Measurements from ENCODE around the gene FAM162A. TPM values are rescaled to one million over a fixed set of nuclear protein-coding genes. Genes with fewer than 3 reads are reported as not detected.

FAM162A gene
- total and polyA plus RNA-seq, 9 of the 15 experiments (the other 6 are each of a cell fraction or from before 2014, with no cell fraction given): 37.5 to 211 (median 101) TPM

GRCh38 chr3:122394173-122394572, 10.2 kb downstream of the FAM162A start:
- no peak overlapping the region for H3K4me3 ChIP-seq
- POLR2A ChIA-PET: interaction anchor here (0.7 kb wide), 1 partner anchor 8 kb away, joined by 4 read pairs; no protein-coding TSS in a partner anchor
- no peak overlapping the region for H3K9ac ChIP-seq (ENCODE audit: insufficient read depth in 1 of 2, low read depth in 2 of 2, low read length in 2 of 2)
- in situ Hi-C loops (cut with MboI): loop anchor here (10.0 kb wide), 1 partner anchor 291 kb away; the partner anchor contains the start of gene PARP14
- H3K4me2 ChIP-seq (ENCODE audit: insufficient read depth, low read length): no peak overlapping the region
- peaks cover 42% of the 10 kb centered on the region for H3K79me2 ChIP-seq (ENCODE audit: control insufficient read depth, insufficient read depth, low read length)
- BruUV-seq (replicated peaks): no TSS peak
- H3K27me3 ChIP-seq (ENCODE audit: control insufficient read depth in 2 of 2, insufficient read depth in 2 of 2, low read length in 2 of 2): no peaks in the 10 kb centered on the region
- no peaks in the 10 kb centered on the region for H3K9me1 ChIP-seq (ENCODE audit: control insufficient read depth, insufficient read depth, low read length)
- WGBS (ENCODE audit: insufficient coverage, low coverage, missing lambda C conversion rate): 90% methylated on average over 1 of the region's 1 CpG
- peaks cover 21% of the 10 kb centered on the region; the same call in 2 of the 3 replicates for H3K36me3 ChIP-seq (ENCODE audit: control insufficient read depth, insufficient read depth, low read length)
- FAIRE-seq: no peak
- CTCF ChIA-PET (ENCODE audit: low intra/inter-chr PET ratio): no interaction called here
- H4K20me1 ChIP-seq (replicated peaks; ENCODE audit: control insufficient read depth, insufficient read depth, low read length): 0 out of 2 replicates have a peak, but pooled peaks cover 5% of the 10 kb centered on the region
- no peak for DNase-seq (ENCODE audit: extremely low read depth in 1 of 4, low spot score in 3 of 4)
- no peaks in the 10 kb centered on the region for H3K9me3 ChIP-seq (replicated peaks; ENCODE audit: control insufficient read depth, insufficient read depth, low read depth, low read length)
- intact Hi-C loops (cut with micrococcal nuclease): loop anchor here (5.0 kb wide), 1 partner anchor 168 kb away; the partner anchor contains the start of genes DTX3L and PARP9
- H2AFZ ChIP-seq (ENCODE audit: low read depth, low read length): no peak overlapping the region
- TF ChIP-seq RNF219 (CRISPR knock-in tag; IDR thresholded peaks at IDR 0.05): no peak
- no peak for TF ChIP-seq PKNOX1 (IDR thresholded peaks at IDR 0.05)
- TF ChIP-seq ZKSCAN3 (CRISPR knock-in tag; IDR thresholded peaks at IDR 0.05): no peak
- TF ChIP-seq C11orf30 (IDR thresholded peaks at IDR 0.05; ENCODE audit: low read depth): no peak
- no peak for TF ChIP-seq ESRRA (IDR thresholded peaks at IDR 0.05; ENCODE audit: borderline replicate concordance, low read depth)
- no peak for TF ChIP-seq CHCHD3 (CRISPR knock-in tag; IDR thresholded peaks at IDR 0.05)
- ATAC-seq: no peak
- H3K4me1 ChIP-seq (replicated peaks in 1 of 2; ENCODE audit: control insufficient read depth in 2 of 2, insufficient read depth in 2 of 2, low read length in 2 of 2): peaks cover 0 to 6% of the 10 kb centered on the region in 2 experiments; a peak in 2 of 5 replicates
- H3K27ac ChIP-seq (ENCODE audit: extremely low read depth, low read depth, low read length): no peak overlapping the region

Measured in K562 (cell line).